WI38 (cell line): ENCODE measurements around the gene MAGEB17.
"Not testable (repeated sequence)": the region's sequence is repeated elsewhere in the genome, so short reads cannot be mapped to it uniquely, and the experiment has no call there.

Source experiments
- H3K4me3 ChIP-seq: 2 replicates; pipeline ENCODE4 v1.5.1; 2011; ENCODE audit warnings: low read depth, mild to moderate bottlenecking, control low read depth, low read length
- CTCF ChIP-seq: IDR thresholded peaks from 2 replicates; pipeline ENCODE4 v1.5.1; 2012; ENCODE audit warnings: low read depth, mild to moderate bottlenecking, control low read depth, low read length

Gene MAGEB17

GRCh38 chrX:16177260-16177659 lies 10.0 kb downstream of the MAGEB17 start:
- no peak overlapping the region for H3K4me3 ChIP-seq
- no peak for TF ChIP-seq CTCF

DNA sequence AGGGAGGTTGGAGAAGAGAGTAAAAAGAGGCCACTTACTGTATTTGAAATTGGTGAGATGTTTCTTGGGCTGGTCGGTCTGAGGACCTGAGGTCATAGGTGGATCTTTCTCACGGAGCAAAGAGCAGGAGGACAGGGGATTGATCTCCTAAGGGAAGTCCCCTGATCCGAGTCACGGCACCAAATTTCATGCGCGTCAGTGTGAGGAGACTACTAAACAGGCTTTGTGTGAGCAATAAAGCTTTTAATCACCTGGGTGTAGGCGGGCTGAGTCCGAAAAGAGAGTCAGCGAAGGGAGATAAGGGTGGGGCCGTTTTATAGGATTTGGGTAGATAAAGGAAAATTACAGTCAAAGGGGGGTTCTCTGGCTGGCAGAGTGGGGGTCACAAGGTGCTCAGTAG lies 16.6 kb downstream of the MAGEB17 start:
- not testable (repeated sequence) for H3K4me3 ChIP-seq

GRCh38 chrX:16185725-16186136 lies 18.4 kb downstream of the MAGEB17 start:
- no peak overlapping the region for H3K4me3 ChIP-seq
- no peak for TF ChIP-seq CTCF

GRCh38 chrX:16186380-16187007 lies 19.2 kb downstream of the MAGEB17 start:
- TF ChIP-seq CTCF: no peak
- H3K4me3 ChIP-seq: no peak overlapping the region

DNA sequence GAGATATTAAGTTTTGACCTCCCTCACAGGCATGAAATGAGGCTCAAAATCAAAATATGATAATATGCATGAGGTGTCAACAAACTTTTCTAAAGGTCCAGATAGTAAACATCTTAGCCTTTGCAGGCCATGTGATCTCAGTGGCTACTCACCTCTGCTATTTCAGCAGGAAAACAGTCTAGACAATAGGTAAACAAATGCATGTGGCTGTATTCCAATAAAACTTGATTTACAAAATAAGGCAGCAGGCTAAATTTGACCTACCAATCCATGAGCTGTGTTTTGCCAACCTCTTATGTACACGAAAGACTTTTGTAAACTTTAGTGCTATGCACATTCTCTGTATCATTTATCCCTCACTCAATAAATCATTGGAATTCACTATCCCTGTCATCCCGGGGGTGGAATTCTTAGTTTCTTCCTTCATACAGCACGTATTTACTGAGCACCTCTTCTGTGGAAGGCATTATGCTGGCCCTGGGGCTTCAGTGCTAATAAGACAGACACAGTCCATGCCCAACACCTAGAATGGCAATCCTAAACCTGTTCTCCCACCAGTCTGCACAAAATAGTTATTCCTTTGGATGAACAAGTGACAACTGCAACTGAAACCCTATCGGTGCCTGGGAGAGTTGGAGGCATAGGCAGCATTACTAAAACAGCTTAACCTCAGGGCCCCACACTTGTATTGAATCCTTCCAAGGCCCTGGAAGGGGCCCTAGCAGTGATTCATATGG lies 19.9 kb downstream of the MAGEB17 start:
- TF ChIP-seq CTCF: no peak
- no peak overlapping the region for H3K4me3 ChIP-seq

DNA sequence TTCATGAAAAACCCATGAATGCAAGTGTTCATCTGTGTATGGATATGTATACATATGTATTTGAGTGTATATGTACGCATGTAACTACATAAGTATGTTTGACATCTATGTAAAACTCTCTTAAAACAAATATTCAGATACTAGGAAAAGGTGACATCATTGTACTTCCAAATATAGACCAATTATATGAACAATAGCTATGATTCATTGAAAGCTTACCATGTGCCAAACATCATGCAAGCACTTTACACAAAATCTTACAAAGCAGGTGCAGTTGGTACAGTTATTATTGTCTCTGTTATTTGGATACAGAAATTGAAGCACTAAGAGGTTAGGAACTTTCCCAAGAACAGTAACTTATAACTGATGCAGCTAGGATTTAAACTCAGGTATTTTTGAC lies 21.4 kb downstream of the MAGEB17 start:
- no peak overlapping the region for H3K4me3 ChIP-seq
- no peak for TF ChIP-seq CTCF

DNA sequence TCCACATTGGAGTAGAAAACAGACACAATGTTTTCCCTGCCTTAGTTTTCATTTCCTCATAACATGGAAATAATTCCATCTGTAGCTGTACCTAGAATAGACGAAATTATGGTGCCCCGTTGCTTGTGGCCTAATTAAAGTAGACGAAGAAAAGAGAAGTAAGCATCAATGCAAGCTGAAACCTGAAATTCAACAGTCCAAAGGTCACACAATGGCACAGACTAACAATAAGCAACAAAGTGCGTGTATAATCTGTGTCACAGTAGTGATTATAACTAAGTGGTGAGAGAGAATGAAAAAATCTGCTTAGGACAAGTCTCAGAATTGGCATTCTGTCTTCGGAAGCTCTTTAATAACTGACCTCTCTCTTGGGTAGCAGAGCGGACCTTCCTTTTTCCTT lies 24.3 kb downstream of the MAGEB17 start:
- H3K4me3 ChIP-seq: no peak overlapping the region
- TF ChIP-seq CTCF: no peak

DNA sequence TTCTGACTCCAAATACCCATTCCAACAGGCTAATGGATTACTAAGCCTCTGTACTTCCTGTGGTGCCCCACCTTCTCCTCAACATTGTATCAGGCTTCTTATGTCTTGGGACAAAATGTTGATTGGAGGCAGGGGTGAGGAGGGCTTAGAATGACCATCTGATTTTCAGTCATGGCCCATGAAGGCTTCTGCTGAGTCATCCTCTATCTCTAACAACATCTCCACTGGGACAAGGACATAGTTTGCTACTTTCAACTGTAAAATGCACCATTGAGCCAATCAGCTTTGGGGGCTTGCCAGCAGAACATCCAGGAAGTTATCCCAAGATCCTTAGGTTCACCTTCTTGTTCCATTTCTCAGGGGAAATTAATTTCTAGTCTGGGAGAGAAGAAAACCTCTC lies 29.5 kb downstream of the MAGEB17 start:
- no peak for TF ChIP-seq CTCF
- no peak overlapping the region for H3K4me3 ChIP-seq
